Measurements from ENCODE around the gene PRKCD. TPM values are rescaled to one million over a fixed set of nuclear protein-coding genes. Genes with fewer than 3 reads are reported as not detected.
A peak's percentile ranks its signal among the peaks of the same experiment; 100 is the strongest.

PRKCD gene
- total and polyA plus RNA-seq, 2 of the 4 experiments (the other 2 are of a cell fraction) = 4.3 to 19.0 TPM

- no peak overlapping the region for H2AFZ ChIP-seq (replicated peaks; ENCODE audit: low read length, poor library complexity)
- peaks cover 6% of the 10 kb centered on the region for H3K4me1 ChIP-seq (ENCODE audit: control insufficient read depth, insufficient read depth, low read length)
- H4K91ac ChIP-seq (ENCODE audit: insufficient read depth, low read depth, low read length) = no peak overlapping the region
- peak overlapping the region; percentile 89 for H3K4me3 ChIP-seq (ENCODE audit: insufficient read depth, low read depth, low read length)
- H3K9me3 ChIP-seq (ENCODE audit: control insufficient read depth, insufficient read depth, low read length) = no peaks in the 10 kb centered on the region
- H2BK20ac ChIP-seq (ENCODE audit: low read depth, low read length) = no peak overlapping the region
- in situ Hi-C loops (cut with MboI; ENCODE audit: low sequenced_read_pairs) = no loop called here
- peak overlapping the region; percentile 97 for H3K4me2 ChIP-seq (ENCODE audit: low read depth, low read length)
- ChIA-PET CTCF (no interaction called here), POLR2A (ENCODE audit: unreplicated experiment) (no interaction called here)
- no peak overlapping the region for H2AK9ac ChIP-seq (replicated peaks; ENCODE audit: low read depth, low read length, poor library complexity)
- H3K14ac ChIP-seq (replicated peaks; ENCODE audit: low read depth, low read length) = no peak overlapping the region
- no peak for TF ChIP-seq POLR2A (IDR thresholded peaks at IDR 0.05; ENCODE audit: low read depth, low read length)
- TF ChIP-seq MAZ (IDR thresholded peaks at IDR 0.05; ENCODE audit: borderline replicate concordance, low read depth, low read length) = no peak
- no peak for TF ChIP-seq BHLHE40 (IDR thresholded peaks at IDR 0.05; ENCODE audit: low read depth, low read length)
- no peak for TF ChIP-seq MXI1 (IDR thresholded peaks at IDR 0.05; ENCODE audit: borderline replicate concordance, low read depth, low read length)
- no peak for TF ChIP-seq NFE2L2 (IDR thresholded peaks at IDR 0.05; ENCODE audit: low read depth, low read length)
- TF ChIP-seq RCOR1 (IDR thresholded peaks at IDR 0.05; ENCODE audit: insufficient replicate concordance, low read length) = no peak
- TF ChIP-seq, protein P1, sequence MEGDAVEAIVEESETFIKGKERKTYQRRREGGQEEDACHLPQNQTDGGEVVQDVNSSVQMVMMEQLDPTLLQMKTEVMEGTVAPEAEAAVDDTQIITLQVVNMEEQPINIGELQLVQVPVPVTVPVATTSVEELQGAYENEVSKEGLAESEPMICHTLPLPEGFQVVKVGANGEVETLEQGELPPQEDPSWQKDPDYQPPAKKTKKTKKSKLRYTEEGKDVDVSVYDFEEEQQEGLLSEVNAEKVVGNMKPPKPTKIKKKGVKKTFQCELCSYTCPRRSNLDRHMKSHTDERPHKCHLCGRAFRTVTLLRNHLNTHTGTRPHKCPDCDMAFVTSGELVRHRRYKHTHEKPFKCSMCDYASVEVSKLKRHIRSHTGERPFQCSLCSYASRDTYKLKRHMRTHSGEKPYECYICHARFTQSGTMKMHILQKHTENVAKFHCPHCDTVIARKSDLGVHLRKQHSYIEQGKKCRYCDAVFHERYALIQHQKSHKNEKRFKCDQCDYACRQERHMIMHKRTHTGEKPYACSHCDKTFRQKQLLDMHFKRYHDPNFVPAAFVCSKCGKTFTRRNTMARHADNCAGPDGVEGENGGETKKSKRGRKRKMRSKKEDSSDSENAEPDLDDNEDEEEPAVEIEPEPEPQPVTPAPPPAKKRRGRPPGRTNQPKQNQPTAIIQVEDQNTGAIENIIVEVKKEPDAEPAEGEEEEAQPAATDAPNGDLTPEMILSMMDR (conservative IDR thresholded peaks at IDR 0.05; ENCODE audit: low read depth, low read length) = no peak
- TF ChIP-seq FOS (IDR thresholded peaks at IDR 0.05; ENCODE audit: low read depth, low read length) = no peak
- no peak for TF ChIP-seq MAFK (IDR thresholded peaks at IDR 0.05; ENCODE audit: low read depth, low read length)
- TF ChIP-seq USF2 (IDR thresholded peaks at IDR 0.05; ENCODE audit: low read depth, low read length) = no peak
- no peak for TF ChIP-seq CEBPB (IDR thresholded peaks at IDR 0.05; ENCODE audit: low read depth, low read length)
- TF ChIP-seq CHD1 (IDR thresholded peaks at IDR 0.05; ENCODE audit: low read depth, low read length) = no peak
- TF ChIP-seq RFX5 (IDR thresholded peaks at IDR 0.05; ENCODE audit: low read depth, low read length) = no peak
- H3K27ac ChIP-seq (ENCODE audit: insufficient read depth, low read length) = no peak overlapping the region
- H3K9ac ChIP-seq (ENCODE audit: low read depth, low read length) = peak overlapping the region; percentile 94
- no peak for DNase-seq
- peak overlapping the region; percentile 80 for H4K5ac ChIP-seq (ENCODE audit: low read depth, low read length)
- H3K56ac ChIP-seq (ENCODE audit: extremely low read depth, insufficient read depth, low read length) = 0 out of 2 replicates have a peak overlapping the region, but pooled peaks have one; percentile 14
- no peak overlapping the region for H2BK15ac ChIP-seq (ENCODE audit: low read depth, low read length)
- H2AK5ac ChIP-seq (ENCODE audit: low read depth, low read length) = 0 out of 2 replicates have a peak overlapping the region, but pooled peaks have one; percentile 20
- no peak overlapping the region for H2BK120ac ChIP-seq (ENCODE audit: low read depth, low read length)
- no peak overlapping the region for H2BK5ac ChIP-seq (ENCODE audit: low read depth, low read length, poor library complexity, severe bottlenecking)
- no peak overlapping the region for H3K18ac ChIP-seq (ENCODE audit: low read depth, low read length)
- peaks cover 8% of the 10 kb centered on the region for H3K36me3 ChIP-seq (ENCODE audit: control insufficient read depth, insufficient read depth, low read length)
- H3K23ac ChIP-seq (ENCODE audit: low read depth, low read length) = peak overlapping the region; percentile 45; the same call in 1 of the 2 replicates
- peaks cover 19 to 30% of the 10 kb centered on the region in 2 experiments for H3K79me1 ChIP-seq (ENCODE audit: low read depth in 1 of 2, low read length in 2 of 2)
- BruUV-seq (replicated peaks) = no TSS peak
- H4K8ac ChIP-seq (ENCODE audit: low read depth in 2 of 2, low read length in 2 of 2) = peak overlapping the region; percentile 85 to 99; a peak in 3 of 4 replicates
- ATAC-seq (ENCODE audit: low read depth) = no peak
- peak overlapping the region; percentile 60 for H3K4ac ChIP-seq (ENCODE audit: low read depth, low read length)
- no peaks in the 10 kb centered on the region for H3K27me3 ChIP-seq (ENCODE audit: control insufficient read depth, insufficient read depth, low read length)
- dilution Hi-C loops (cut with HindIII; ENCODE audit: low sequenced_read_pairs, unreplicated experiment) = no loop called here
- H3K9me1 ChIP-seq (ENCODE audit: insufficient read depth, low read length) = peaks cover 7% of the 10 kb centered on the region
- no CpG with 5 or more reads among the region's 3 CpGs for WGBS, 2 experiments (ENCODE audit: extremely low coverage in 2 of 2, insufficient read length in 1 of 2)
- intact Hi-C loops (cut with micrococcal nuclease) = no loop called here
- no peaks in the 10 kb centered on the region for H4K20me1 ChIP-seq (ENCODE audit: insufficient read depth, low read length)
Measured at GRCh38 chr3:53129344-53129743, 31.7 kb upstream of the PRKCD start.

Data from IMR-90 (cell line).